ENCODE results near the gene FAF1. TPM values are rescaled to one million over a fixed set of nuclear protein-coding genes. Genes with fewer than 3 reads are reported as not detected.
A peak's percentile ranks its signal among the peaks of the same experiment; 100 is the strongest.

FAF1 gene
- total and polyA plus RNA-seq, 9 of the 15 experiments (the other 6 are each of a cell fraction or from before 2014, with no cell fraction given): 48.7 to 225 (median 118) TPM

DNA sequence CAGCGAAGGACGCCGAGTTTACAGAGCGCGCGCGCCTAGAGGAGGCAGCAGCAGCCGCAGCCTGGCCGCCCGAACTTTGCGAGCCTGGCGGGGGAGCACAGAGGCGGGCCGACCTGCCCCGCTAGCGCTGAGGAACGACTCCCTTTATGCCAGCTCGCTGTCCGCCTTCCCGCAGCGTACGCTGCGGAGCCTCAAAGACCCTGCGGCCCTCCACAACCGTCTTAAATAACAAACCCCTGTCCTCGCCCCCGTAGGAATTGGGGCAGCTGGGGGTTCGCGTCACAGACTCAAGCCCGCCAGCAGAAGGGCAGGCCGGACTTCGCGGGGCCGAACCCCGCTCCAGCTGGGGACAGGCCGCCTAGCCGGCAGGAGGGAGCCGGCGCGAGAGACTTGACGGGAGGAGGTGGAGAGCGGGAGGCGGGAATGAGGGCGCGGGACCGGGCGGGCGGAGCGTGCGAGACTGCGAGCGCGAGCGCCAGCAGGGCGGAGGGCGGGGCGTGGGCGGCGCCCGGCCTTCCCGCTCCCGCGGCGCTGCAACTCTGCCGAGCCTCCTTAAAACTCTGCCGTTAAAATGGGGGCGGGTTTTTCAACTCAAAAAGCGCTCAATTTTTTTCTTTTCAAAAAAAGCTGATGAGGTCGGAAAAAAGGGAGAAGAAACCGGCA is 8.2 kb upstream of the FAF1 start (continued):
- TF ChIP-seq, protein P1, sequence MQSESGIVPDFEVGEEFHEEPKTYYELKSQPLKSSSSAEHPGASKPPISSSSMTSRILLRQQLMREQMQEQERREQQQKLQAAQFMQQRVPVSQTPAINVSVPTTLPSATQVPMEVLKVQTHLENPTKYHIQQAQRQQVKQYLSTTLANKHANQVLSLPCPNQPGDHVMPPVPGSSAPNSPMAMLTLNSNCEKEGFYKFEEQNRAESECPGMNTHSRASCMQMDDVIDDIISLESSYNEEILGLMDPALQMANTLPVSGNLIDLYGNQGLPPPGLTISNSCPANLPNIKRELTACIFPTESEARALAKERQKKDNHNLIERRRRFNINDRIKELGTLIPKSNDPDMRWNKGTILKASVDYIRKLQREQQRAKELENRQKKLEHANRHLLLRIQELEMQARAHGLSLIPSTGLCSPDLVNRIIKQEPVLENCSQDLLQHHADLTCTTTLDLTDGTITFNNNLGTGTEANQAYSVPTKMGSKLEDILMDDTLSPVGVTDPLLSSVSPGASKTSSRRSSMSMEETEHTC (IDR thresholded peaks at IDR 0.05): no peak
- TF ChIP-seq YY1 (IDR thresholded peaks at IDR 0.05; ENCODE audit: borderline replicate concordance in 1 of 3, control insufficient read depth in 1 of 3, extremely low read depth in 1 of 3, insufficient read depth in 3 of 3, insufficient read length in 1 of 3, insufficient replicate concordance in 2 of 3, low read depth in 1 of 3, low read length in 2 of 3) (peak in 2 of 3 experiments; percentile 64 to 72), ESRRA (IDR thresholded peaks at IDR 0.05; ENCODE audit: borderline replicate concordance, low read depth) (peak; percentile 41; the same call in 1 of the 2 replicates), NUFIP1 (IDR thresholded peaks at IDR 0.05; ENCODE audit: partially characterized antibody) (no peak), MEF2D (tag; conservative IDR thresholded peaks at IDR 0.05; ENCODE audit: low read depth) (no peak), MTA3 (IDR thresholded peaks at IDR 0.05; ENCODE audit: borderline replicate concordance) (peak; percentile 82), ZNF134 (CRISPR knock-in tag; conservative IDR thresholded peaks at IDR 0.05) (no peak), ZNF124 (CRISPR knock-in tag; IDR thresholded peaks at IDR 0.05) (no peak), PHTF2 (CRISPR knock-in tag; IDR thresholded peaks at IDR 0.05) (no peak), SMARCE1 (IDR thresholded peaks at IDR 0.05) (peak; percentile 12; the same call in 1 of the 2 replicates), SMAD1 (IDR thresholded peaks at IDR 0.05; ENCODE audit: low read depth, low read length, partially characterized antibody) (no peak), FOSL1 (tag; conservative IDR thresholded peaks at IDR 0.05) (peak; percentile 43; the same call in 1 of the 2 replicates), ZBED1 (IDR thresholded peaks at IDR 0.05) (peak; percentile 45; the same call in 1 of the 2 replicates), ZNF165 (CRISPR knock-in tag; IDR thresholded peaks at IDR 0.05; ENCODE audit: borderline replicate concordance) (no peak), CBX3 (IDR thresholded peaks at IDR 0.05; ENCODE audit: borderline replicate concordance in 1 of 2, low read length in 2 of 2) (peak in 1 of 2 experiments; percentile 71; a peak in 1 of 3 replicates), SMC3 (conservative IDR thresholded peaks at IDR 0.05; ENCODE audit: insufficient read depth, low read depth, low read length) (no peak), CREM (IDR thresholded peaks at IDR 0.05; ENCODE audit: low read depth) (peak; percentile 72), PHF8 (IDR thresholded peaks at IDR 0.05; ENCODE audit: borderline replicate concordance, low read length) (peak; percentile 70), MED1 (CRISPR knock-in tag; IDR thresholded peaks at IDR 0.05; ENCODE audit: borderline replicate concordance) (no peak), ZNF584 (CRISPR knock-in tag; IDR thresholded peaks at IDR 0.05; ENCODE audit: low read depth) (no peak; the same call in none of the 2 replicates), PURB (CRISPR knock-in tag; IDR thresholded peaks at IDR 0.05; ENCODE audit: low read depth) (no peak), ZNF253 (CRISPR knock-in tag; conservative IDR thresholded peaks at IDR 0.05) (no peak), ZEB2 (IDR thresholded peaks at IDR 0.05) (no peak), RBBP5 (IDR thresholded peaks at IDR 0.05; ENCODE audit: borderline replicate concordance, insufficient read depth, low read length, poor library complexity, severe bottlenecking) (peak; percentile 12), ZNF57 (CRISPR knock-in tag; IDR thresholded peaks at IDR 0.05) (no peak), GABPB1 (CRISPR knock-in tag; IDR thresholded peaks at IDR 0.05) (peak; percentile 80), TEAD4 (IDR thresholded peaks at IDR 0.05; ENCODE audit: low read length) (peak; percentile 26), TEAD4 (CRISPR knock-in tag; IDR thresholded peaks at IDR 0.05; ENCODE audit: borderline replicate concordance) (no peak), MTF1 (CRISPR knock-in tag; IDR thresholded peaks at IDR 0.05; ENCODE audit: borderline replicate concordance) (no peak), ZNF140 (CRISPR knock-in tag; IDR thresholded peaks at IDR 0.05) (no peak), CC2D1A (IDR thresholded peaks at IDR 0.05) (no peak)

Measured in K562 (cell line).